Inflammatory macrophage treated with lipopolysaccharide for 4 hours (primary cell): Measurements from ENCODE around the gene SPATA45.
"Not testable (repeated sequence)": the region's sequence is repeated elsewhere in the genome, so short reads cannot be mapped to it uniquely, and the experiment has no call there.

Experiments
- DNase-seq: peaks from one replicate; pipeline ENCODE4 v3.0.0-alpha.2; 2020

The SPATA45 gene

DNA sequence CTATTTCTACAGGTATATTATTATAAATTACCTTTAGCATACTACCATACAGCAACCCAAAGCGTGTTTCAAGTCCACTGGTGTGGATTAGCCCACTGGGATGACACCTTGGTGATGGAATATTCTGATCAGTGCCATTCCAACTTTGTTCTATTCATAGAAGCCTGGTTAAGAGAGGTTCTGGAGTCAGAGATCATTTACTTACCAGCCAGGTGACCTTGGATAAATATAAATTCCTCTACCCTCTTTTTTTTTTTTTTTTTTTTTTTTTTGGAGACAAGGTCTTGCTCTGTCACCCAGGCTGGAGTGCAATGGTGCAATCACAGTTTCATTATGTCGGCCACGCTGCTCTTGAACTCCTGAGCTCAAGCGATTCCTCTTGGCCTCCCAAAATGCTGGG, at the start of gene SPATA45:
Gene SPATA45, minus strand, starts transcription at position 101 of the 400 bp plus-strand sequence. CDS start 11,500 bp downstream, outside the sequence.
- DNase-seq, result no peak

DNA sequence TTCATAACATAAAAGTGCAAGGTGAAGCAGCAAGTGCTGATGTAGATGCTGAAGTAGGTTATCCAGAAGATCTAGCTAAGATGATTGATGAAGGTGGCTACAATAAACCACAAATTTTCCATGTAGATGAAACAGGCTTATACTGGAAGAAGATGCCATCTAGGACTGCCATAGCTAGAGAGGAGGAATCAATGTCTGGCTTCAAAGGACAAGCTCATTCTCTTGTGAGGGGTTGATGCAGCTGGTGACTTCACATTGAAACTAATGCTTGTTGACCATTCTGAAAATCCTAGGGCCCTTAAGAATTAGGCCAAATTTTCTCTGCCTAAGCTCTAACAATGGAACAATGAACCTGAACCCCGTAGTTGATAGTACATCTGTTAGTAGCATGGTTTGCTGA, 44.7 kb upstream of the SPATA45 start:
- DNase-seq, result no peak

DNA sequence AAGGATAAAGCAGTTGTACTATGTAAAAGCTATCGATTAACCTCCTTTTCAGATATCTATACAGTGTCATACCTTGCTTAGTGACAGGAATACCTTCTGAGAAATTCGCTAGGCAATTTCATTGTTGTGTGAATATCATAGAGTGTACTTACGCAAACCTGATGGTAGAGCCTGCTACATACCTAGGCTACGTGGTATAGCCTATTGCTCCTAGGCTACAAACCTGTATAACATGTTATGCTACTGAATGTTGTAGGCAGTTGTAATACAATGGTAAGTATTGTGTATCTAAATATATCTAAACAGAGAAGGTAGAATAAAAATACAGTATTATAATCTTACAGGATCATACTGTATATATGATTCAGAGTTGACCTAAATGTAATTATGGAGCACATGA, 37.1 kb upstream of the SPATA45 start:
- DNase-seq, result no peak

DNA sequence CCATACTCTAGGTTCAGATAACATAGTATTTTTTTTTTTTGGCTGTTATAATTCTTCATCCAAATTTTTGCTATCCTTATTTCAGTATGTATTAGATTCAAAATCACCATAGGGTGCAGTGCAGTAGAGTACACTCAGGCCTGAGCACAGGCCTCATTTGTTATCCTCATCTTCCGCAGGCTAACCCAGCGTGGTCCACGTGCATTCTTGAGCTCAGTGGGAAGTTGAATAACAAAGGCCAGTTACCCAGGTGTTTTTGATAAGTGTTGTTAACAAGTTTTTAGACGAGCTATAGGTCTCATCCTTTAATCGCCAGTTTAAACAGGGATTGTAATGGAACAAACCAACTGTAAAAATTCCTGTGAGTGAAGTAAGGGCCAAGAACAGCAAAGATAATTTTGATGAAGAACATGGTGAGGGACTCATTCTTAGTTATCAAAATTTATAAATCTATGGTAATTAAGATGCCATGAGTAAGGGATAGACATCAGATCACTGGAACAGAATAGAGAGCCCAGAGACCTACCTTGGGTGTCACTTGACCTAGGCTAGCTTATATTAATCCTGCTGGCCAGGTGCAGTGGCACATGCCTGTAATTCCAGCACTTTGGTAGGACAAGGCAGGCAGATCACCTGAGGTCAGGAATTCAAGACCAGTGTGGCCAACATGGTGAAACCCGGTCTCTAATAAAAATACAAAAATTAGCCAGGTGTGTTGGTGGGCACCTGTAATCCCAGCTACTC, 32.7 kb upstream of the SPATA45 start:
- DNase-seq, result no peak

GRCh38 chr1:212878418-212878817, 31.0 kb upstream of the SPATA45 start:
- no peak for DNase-seq

- no peak for DNase-seq
Measured at GRCh38 chr1:212873518-212873917, 26.1 kb upstream of the SPATA45 start.

DNA sequence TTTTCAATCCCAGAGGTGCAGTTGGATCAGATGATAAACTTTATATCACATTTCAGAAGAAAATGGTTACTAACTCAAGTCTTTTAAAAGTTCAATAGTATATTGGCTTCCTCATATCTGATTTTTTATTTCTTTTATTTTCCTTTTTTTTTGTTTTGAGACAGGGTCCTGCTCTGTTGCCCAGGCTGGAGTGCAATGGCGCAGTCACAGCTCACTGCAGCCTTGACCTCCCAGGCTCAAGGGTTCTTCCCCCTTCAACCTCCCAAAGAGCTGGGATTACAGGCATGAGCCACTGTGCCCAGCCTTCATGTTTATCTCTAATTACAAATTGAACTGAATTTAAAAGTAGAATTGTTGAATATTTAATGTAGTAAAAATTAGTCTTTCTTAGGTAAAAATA, 24.5 kb upstream of the SPATA45 start:
- no peak for DNase-seq

DNA sequence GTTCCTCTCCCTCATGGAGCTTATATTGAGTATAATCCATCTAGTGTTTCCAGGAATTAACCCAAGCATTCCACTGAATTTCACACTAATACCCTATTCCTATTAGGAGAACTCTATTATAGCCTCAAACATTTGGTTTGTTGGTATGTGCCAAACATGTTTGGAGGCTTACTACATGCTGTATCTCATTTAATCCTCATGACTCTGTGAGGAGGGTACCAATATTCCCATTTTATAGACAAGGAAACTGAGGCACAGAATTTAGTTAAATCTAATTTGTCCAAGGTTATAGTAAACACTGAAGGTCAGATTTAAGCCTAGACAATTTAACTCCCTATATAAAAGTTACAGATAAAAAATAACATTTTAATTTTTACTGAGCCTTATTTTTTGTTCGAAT, 19.7 kb upstream of the SPATA45 start:
- DNase-seq, result no peak

DNA sequence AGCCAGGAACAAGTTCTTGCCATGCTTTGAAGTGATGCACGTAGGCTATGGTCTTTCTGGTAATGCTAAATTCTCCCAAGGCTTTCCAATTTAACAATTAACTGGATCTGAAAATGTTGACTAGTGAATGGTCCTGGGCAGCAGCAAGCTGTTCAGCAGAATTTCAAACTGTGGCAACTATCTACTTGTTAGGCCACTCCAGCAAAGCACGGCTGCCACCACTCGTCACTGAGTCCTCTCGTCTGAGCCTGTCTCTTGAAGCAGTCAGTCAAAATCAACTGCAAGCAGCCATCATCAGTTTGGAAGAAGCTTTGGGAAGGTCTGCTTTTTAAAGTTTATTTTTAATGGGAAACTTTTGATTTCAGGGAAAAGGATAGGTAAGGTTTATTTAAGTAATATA, 16.8 kb upstream of the SPATA45 start:
- DNase-seq, result no peak

DNA sequence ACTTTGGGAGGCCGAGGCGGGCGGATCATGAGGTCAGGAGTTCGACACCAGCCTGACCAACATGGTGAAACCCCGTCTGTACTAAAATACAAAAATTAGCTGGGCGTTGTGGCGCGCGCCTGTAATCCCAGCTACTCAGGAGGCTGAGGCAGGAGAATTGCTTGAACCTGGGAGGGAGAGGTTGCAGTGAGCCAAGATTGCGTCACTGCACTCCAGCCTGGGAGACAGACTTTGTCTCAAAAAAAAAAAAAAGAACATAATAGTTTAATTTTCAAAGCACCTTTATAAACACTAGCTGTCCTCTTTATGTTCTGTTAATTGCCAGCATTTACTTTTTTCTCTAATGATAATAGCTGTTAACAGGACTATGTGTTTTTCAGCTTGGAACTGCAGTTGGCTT, 15.9 kb upstream of the SPATA45 start:
- not testable (repeated sequence) for DNase-seq

DNA sequence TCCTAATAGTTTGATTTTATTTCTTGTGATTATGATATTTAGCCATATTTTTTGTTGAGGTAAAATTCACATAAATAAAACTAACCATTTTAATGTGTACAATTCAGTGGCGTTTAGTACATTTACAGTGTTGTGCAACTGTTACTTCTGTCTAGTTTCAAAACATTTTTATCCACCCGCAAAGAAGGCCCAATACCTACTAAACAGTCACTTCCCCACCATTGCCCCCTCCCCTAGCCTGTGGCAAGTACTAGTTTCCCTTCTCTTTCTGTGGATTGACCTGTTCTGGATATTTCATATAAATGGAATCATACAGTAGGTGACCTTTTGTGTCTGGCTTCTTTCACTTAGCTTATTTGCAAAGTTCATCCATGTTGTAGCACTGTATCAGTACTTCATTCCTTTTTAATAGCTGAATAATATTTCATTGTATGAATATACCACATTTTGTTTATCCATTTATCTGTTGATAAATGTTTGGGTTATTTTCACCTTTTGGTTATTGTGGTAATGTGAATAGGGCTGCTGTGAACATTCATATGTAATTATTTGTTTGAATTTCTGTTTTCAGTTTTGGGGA, 14.8 kb upstream of the SPATA45 start:
- DNase-seq, result peak; percentile 36

DNA sequence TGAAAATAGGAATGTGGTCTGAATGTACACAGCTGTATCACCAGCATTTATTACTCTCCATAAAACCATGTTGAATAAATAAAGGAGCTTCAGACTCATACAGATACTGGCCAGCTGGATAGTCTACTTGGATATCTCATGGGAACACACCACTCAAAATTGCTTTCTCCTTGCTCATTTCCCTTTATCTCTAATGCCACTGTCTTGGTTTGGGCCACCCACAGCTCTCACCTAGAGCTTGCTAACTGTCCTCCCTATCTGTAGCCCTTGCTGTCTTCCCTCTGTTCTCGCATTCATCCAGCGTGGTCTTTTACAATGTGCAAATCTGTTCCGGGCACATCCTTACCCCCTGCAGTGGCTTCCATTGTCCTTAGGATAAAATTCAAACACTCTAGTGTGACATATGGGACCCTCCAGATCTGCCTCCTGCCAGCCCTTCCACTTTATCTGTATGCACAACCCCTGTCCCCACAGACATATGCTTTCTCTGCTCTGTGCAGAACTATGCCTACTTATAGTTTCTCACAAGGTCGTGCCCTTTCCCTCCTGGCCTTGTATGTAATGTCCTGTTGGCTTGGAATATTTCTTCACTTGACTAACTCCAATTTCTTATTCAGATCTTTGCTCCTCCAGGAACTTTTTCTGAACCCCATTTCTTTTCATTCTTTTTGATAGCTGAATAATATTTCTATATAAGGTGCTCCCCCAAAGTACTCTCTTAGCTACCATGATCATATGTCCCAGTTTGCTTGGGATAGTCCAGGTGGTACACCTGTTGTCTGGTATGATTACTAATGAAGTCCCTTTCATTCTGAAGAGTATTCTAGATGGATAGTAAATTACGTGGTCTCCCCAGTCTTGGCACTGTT, 13.5 kb upstream of the SPATA45 start:
- no peak for DNase-seq

- DNase-seq, result peak; percentile 18
Measured at GRCh38 chr1:212858461-212859265, 11.2 kb upstream of the SPATA45 start.

DNA sequence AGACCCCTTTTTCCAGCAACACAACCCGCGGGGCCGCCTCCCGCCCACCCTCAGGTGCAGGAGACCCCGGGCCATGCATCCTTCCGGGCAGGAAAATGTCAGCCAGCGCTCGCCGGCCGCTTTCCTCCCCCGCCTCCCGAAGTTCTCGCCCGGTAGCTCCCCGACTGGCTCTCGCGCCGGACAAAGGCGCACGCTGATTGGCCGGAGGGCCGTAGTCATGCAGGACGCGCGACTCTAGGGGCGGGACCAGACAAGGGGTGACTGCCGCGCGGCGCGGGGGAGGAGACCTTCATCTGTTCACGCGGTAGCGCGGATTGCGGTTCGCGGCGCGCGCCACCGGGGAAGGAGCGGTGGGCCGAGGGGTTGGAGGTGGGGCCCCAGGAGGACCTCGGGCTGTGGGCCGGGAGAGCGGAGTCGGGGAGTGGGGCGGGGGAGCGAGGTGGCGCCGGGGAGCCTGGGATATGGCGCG, 10.6 kb upstream of the SPATA45 start, which contains the start of gene FLVCR1:
Gene FLVCR1, plus strand, starts transcription at position 284 of the 469 bp plus-strand sequence. Its CDS starts 178 bp downstream, at position 462.
- peak; percentile 96 for DNase-seq

GRCh38 chr1:212856755-212857154, 9.3 kb upstream of the SPATA45 start:
- no peak for DNase-seq

- no peak for DNase-seq
Measured at GRCh38 chr1:212853658-212854057, 6.2 kb upstream of the SPATA45 start.

DNA sequence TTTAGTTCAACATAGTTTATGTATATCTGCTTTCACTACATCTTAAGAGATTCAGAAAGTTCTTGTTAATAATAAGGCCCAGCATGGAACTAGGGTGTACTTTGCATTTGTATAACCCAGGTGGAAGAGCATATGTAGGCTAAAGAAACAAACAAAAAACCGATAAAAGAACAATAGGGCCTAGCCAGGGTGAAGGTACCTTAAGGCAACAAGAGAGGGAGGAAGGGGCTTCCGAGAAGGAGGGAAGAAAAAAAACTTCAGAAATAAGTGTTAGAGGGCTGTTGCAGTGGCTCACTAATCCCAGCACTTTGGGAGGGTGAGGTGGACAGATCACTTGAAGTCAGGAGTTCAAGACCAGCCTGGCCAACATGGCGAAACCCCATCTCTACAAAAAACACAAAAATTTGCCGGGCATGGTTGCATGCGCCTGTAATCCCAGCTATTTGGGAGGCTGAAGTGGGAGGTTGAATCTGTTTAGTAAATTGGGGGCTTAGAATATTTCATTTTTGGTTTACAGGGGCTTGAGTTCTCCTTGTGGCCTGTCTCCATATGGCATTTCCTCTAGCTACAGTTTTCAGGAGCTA, 4.7 kb upstream of the SPATA45 start:
- no peak for DNase-seq

DNA sequence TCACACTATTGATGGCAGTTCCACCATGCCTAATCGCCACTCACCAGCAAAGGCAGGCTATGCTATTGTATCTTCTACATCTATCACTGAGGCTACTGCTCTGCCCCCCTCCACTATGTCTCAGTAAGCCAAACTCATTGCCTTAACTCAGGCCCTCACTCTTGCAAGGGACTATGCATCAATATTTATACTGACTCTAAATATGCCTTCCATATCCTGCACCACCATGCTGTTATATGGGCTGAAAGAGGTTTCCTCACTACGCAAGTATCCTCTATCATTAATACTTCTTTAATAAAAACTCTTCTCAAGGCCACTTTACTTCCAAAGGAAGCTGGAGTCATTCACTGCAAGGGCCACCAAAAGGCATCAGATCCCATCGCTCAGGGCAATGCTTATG, 2.9 kb downstream of the SPATA45 start:
- not testable (repeated sequence) for DNase-seq

GRCh38 chr1:212838145-212838544, 9.3 kb downstream of the SPATA45 start:
- DNase-seq, result no peak

GRCh38 chr1:212833211-212834207, 13.9 kb downstream of the SPATA45 start:
- DNase-seq, result not testable (repeated sequence)

GRCh38 chr1:212828395-212828794, 19.1 kb downstream of the SPATA45 start:
- no peak for DNase-seq
